ENCODE data around the gene PBXIP1.

PBXIP1 gene

GRCh38 chr1:154972517-154973343, 16.8 kb upstream of the PBXIP1 start:
- DNase-seq (ENCODE audit: low read depth in 2 of 2) = no peak

GRCh38 chr1:154972213-154972516, 16.3 kb upstream of the PBXIP1 start:
- no peak for DNase-seq (ENCODE audit: low read depth in 2 of 2)

GRCh38 chr1:154971341-154971998, 15.6 kb upstream of the PBXIP1 start:
- DNase-seq (ENCODE audit: low read depth in 2 of 2) = no peak

DNA sequence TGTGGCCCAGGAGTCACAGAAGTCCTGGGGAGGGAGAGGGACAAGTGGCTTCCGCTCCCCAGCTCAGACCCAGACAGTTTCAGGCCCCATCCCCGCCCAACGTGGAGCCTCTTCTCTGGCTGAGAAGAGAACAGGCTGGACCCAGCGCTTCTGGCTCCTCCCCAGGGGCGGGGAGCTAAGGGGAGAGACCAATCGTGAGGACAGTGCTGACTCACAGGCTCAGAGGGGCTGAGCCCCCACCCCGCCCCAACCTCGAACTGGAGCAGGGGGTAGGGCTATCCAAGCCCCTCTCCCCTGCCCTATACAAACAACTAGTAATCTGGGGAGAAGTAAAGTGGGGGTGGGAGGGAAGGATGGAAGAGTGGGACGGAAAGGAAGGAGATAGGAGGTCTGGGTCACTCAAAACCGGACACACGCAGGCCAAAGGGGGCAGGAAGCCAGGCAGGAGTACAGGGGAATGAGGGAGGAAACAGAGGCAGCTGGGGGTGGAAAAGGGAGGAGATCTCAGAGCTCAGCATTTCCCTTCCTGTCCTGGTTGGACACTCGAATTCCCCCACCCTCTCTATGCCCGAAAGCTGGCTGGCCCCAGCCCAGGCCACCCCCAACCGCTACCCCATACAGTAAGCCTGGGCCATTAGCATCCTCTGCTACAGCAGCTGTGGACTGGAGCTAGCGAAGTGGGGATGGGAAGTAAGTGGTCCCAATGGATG, 14.9 kb upstream of the PBXIP1 start, which contains the start of gene SHC1:
SHC1 (minus strand) TSS at position 117 of the 710 bp plus-strand sequence. CDS start 221 bp downstream, outside the sequence.
- DNase-seq (ENCODE audit: low read depth in 2 of 2) = no peak

GRCh38 chr1:154969860-154970452, 14.1 kb upstream of the PBXIP1 start:
- no peak for DNase-seq (ENCODE audit: low read depth in 2 of 2)

DNA sequence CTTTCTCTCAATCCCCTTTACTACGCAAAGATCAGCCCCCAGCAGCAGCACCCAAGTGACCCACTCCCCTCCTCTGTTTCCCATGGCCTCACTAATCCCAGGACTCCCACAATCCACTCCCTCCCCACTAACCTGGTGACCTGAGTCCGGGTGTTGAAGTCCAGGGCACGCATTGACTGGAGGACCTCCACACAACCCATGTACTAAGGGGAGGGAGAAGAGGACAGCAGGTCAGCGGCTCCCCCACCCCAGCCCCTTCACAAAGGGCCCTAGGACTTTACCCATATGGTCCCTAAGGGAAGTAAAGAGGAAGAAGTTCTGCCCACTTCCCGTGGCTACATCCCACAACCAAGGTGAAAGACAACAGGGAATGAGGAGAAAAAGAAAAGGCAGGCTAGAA, 13.3 kb upstream of the PBXIP1 start:
- DNase-seq (ENCODE audit: low read depth in 2 of 2) = no peak

- DNase-seq (ENCODE audit: low read depth in 2 of 2) = no peak
These were observed 12.8 kb upstream of the PBXIP1 start for GRCh38 chr1:154968731-154969130.

DNA sequence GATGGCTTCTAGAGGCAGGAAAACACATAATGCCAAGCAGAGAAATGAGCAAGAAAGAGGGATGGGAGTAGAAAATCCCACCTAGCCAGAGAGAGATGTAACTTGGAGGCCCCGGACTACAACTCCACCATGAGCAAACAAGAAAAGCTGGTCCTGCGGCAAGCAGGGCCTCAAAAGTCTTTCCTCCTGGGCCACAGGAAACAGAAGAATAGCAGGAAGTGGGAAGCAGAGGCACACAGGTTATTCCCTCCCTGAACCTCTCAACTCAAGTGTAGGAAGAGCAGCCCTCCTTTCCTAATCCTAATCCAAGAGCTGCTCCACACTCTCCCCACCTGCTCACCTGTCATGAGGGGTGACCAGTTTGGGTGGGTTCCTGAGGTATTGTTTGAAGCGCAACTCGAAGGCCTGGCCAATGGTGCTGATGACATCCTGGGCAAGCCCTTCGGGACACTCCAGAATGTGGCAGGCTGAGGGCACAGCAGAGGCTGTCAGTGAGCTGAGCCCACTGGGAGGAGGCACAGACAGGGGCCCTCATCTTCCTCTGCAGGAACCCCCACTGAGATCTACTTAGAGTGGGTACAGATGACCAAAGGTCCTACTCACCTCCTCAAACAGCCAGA, 11.5 kb upstream of the PBXIP1 start:
- DNase-seq (ENCODE audit: low read depth in 2 of 2) = no peak

DNA sequence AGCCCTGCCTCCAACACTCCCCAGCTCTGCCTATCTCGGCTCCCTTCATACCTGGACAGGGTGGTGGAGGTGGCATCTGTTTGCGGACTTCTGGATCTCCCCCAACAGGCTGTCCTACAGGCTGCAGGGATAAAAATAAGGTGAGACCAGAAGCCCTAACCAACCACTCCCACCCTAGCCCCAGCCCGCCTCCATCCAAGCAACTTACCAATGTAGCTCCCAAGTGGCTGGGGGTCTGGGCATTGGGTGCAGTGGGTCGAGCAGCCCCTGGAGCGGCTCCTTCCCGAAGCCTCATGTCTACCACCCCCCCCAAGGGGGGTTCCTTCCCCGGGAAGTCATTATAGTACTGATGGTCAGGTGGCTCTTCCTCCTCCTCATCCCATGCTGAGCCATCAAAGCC, 10.2 kb upstream of the PBXIP1 start:
- no peak for DNase-seq (ENCODE audit: low read depth in 2 of 2)

GRCh38 chr1:154964359-154964758, 8.5 kb upstream of the PBXIP1 start:
- no peak for DNase-seq (ENCODE audit: low read depth in 2 of 2)

- no peak for DNase-seq (ENCODE audit: low read depth in 2 of 2)
These were observed 7.7 kb upstream of the PBXIP1 start for GRCh38 chr1:154963643-154964042.

DNA sequence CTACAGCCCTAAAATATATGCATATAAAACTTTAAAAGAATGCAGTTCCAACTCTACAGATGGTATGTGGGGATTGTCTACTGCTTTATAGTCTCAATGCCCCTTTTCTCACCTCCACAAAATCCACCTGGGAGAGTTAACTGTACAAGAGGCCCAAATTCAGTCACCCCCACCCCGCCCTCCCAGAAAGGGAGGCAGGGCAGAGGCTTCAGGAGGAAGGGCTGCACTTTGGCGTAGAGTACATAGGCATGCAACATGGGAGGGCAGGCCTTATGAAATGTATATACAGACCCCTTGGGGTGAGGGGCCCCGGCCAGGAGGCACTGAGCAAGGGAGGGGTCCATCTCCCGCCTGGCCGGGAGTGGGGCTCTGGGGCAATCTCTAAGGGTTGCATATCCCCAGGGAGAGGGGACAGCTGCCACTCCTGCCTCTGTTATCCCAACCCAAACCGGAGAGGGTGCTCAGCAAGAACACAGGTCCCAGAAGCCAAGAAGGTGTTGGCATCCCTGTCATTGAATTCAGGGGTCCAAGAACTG, 7.0 kb upstream of the PBXIP1 start:
- DNase-seq (ENCODE audit: low read depth in 2 of 2) = no peak

- no peak for DNase-seq (ENCODE audit: low read depth in 2 of 2)
These were observed 6.4 kb upstream of the PBXIP1 start for GRCh38 chr1:154962156-154962749.

GRCh38 chr1:154961207-154962155, 5.6 kb upstream of the PBXIP1 start, which contains the start of gene PYGO2:
PYGO2 (minus strand) TSS chr1:154961782; CDS start chr1:154961576, 206 bp downstream.
- DNase-seq (ENCODE audit: low read depth in 2 of 2) = peak; percentile 57 to 65

DNA sequence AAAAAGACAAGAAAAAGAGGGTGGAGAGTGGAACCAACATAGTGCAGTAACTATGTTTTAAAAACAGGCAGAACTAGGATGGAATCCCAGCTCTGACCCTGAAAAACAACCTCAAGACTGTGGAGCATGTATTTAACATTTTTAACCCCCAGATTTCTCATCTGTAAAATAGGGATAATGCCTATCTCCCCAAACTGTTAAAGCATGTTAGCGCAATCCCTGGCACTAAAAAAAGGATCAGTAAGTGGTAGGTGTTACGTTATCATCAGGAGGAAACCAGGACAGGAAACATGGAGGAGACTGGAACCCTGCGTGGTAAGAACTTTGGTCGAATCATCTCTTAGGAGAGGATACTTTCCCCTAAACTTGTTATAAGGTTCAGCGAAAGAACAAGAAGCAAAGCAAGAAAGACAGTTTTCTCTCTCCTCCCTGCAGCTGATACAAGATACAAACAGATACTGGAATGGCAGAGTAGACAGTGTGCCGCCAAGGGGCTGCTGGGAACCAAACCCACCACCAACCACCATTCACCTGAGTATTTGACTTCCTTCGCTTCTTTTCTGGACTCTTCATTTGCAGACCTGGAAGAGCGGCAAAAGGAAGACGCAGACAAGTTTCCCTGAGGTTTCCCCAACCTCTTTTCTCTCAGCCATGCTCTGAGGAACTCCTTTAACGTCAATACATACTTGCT, 4.7 kb upstream of the PBXIP1 start:
- no peak for DNase-seq (ENCODE audit: low read depth in 2 of 2)

DNA sequence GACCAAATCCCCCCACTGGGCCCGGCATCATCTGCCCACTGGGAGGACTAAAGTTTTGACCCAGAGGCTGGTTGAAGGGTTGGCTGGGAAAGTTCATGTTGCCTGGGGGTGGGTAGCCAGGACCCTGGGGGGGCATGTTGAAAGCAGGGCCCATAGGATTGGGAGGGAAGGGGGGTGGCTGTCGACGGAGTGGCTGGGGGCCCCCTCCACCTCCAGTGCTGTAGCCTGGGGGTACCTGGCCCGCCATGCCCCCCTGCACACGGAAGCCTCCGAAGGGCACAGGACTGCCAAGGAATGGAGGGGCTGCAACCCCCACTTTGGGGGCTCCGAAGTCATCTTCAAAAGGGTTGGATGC, 3.5 kb upstream of the PBXIP1 start:
- no peak for DNase-seq (ENCODE audit: low read depth in 2 of 2)

DNA sequence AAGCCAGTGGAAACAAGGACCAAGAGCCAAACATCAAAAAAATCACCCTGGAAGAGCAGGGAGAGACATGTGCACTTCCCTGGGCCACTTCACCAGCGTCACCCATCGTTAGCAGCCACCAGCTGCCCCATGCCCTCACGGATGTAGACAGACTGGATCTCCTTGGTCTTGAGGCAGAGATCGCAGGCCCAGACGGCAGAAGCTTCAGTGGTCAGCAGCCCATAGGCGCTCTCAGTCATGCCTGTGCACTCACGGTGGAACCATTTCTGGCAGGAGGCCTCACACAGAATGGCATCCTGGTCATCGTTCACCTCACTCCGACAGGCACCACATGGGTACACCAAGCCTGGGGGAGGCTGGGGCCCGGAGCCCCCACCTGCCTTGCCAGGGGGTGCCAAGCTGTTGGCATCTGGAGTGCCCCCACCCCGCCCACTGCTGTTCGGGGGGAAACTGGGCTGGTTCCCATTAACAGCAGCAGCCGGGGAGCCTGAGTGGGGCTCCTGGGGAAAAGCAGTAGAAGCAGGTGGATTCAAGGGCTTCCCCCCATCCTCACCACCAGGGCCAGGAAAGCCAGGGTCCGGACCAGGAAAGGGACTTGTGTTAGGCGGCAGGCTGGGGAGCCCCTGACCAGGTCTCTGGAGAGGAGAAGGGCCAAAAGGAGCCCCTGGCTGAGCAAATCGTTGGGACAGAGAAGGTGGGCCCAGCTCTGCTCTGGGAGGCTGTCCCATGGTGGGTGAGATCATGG, 3.0 kb upstream of the PBXIP1 start:
- DNase-seq (ENCODE audit: low read depth in 2 of 2) = no peak

GRCh38 chr1:154958036-154958435, 2.1 kb upstream of the PBXIP1 start:
- no peak for DNase-seq (ENCODE audit: low read depth in 2 of 2)
